ENCODE data around the gene DENND1B.

The DENND1B gene

GRCh38 chr1:197683280-197683679, 92.0 kb downstream of the DENND1B start:
- no peak for DNase-seq

- no peak for DNase-seq
These were observed 95.0 kb downstream of the DENND1B start for GRCh38 chr1:197680311-197680710.

- DNase-seq: no peak
These were observed 97.5 kb downstream of the DENND1B start for GRCh38 chr1:197677752-197678295.

GRCh38 chr1:197677313-197677712, 98.0 kb downstream of the DENND1B start:
- DNase-seq: no peak

- peak; percentile 18 for DNase-seq
These were observed 99.6 kb downstream of the DENND1B start for GRCh38 chr1:197675583-197676208.

DNA sequence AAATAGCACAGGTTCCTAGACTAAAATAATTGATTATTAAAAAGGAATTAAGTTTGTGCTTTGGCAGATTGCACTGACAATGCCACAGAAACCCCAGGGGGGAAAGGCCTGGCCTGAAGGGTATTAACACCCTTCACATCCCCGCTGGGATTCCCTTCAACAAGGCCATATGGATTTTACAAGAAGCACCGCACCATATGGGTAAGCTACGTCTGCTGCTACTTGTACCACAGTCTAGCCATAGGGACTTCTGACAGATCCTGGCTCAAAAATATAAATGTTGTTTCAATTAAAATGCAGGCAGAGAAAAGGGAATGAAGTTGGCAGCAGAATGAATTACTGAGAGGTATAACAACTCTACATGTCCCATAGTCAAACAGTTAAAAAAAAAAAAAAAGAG, 101.0 kb downstream of the DENND1B start:
- no peak for DNase-seq

- DNase-seq: no peak
These were observed 102.0 kb downstream of the DENND1B start for GRCh38 chr1:197673292-197673691.

GRCh38 chr1:197672347-197672746, 102.9 kb downstream of the DENND1B start:
- DNase-seq: no peak

- no peak for DNase-seq
These were observed 103.4 kb downstream of the DENND1B start for GRCh38 chr1:197671920-197672319.

DNA sequence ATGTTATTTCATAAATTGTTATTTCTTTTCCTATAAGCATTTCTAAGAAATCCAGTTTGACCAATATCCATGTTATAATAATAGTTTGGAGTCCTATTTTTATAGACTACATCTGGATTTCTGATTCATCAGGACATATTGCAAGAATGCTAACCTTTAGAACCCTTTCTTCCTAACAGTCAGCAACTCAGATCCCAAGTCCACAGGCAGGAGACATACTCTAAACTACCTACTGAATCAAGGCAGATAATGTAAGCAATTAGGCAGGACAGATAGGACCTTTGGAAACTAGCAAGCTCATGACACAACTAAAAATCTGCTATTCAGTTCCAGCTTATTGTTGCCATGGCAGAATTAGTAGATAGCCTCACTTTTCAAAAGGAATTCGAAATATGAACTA, 104.1 kb downstream of the DENND1B start:
- peak; percentile 15 for DNase-seq

DNA sequence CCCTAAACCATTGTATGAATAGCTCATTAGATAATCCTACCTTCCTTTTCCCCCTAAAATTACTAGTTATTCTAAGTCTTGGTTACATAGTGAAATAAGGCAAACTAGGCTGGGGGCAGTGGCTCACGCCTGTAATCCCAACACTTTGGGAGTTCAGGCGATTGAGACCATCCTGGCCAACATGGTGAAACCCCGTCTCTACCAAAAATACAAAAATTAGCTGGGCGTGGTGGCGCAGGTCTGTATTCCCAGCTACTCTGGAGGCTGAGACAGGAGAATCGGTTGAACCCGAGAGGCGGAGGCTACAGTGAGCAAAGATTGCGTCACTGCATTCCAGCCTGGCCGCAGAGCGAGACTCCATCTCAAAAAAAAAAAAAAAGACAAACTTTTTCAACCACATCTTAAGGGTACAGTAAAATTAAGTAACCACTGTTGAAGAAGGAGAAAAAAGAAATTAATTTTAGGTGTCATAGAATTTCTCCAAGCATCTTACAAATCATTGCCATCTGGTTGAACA, 108.5 kb downstream of the DENND1B start:
- DNase-seq: no peak

- no peak for DNase-seq
These were observed 110.9 kb downstream of the DENND1B start for GRCh38 chr1:197664391-197664790.

GRCh38 chr1:197663162-197663953, 111.9 kb downstream of the DENND1B start:
- no peak for DNase-seq

- DNase-seq: no peak
These were observed 114.9 kb downstream of the DENND1B start for GRCh38 chr1:197660389-197660788.

- no peak for DNase-seq
These were observed 116.1 kb downstream of the DENND1B start for GRCh38 chr1:197659171-197659570.

DNA sequence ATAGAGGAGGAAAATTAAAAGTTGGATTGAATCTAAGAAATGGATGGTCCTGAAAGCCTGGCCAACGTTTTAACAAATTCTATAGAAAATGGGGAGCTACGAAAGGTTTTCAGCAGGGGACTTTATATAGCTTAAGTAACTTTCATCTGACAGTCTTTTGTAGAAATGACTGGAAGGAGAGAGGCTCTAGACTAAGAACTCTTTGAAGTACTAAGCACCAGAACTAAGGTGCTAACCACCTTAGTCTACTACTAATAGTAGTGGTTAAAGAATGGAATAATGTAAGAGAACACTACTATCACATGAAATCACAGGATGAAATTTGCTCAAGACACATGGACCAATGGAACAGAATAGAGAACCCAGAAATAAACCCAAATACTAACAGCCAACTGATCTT, 126.1 kb downstream of the DENND1B start:
- no peak for DNase-seq

DNA sequence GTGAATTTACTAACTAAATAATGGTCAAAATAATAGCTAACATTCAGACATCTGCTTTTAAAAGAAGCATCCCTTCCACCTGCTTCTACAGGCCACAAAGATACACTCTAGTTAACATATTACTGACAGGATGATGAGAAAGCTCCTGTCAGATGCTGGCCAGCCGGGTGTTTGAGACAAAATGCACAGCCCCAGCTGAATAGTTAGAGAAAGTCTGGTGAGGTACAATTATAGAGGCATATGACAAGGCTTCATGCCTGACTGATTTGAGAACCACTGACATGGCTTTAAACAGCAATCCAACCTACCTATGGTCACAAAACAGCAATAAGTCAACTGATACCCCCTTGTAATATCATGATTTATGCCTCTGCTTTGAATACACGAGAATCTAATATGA, 137.0 kb downstream of the DENND1B start:
- DNase-seq: no peak

GRCh38 chr1:197637406-197637805, 137.9 kb downstream of the DENND1B start:
- DNase-seq: no peak

GRCh38 chr1:197633447-197634078, 141.7 kb downstream of the DENND1B start:
- no peak for DNase-seq

DNA sequence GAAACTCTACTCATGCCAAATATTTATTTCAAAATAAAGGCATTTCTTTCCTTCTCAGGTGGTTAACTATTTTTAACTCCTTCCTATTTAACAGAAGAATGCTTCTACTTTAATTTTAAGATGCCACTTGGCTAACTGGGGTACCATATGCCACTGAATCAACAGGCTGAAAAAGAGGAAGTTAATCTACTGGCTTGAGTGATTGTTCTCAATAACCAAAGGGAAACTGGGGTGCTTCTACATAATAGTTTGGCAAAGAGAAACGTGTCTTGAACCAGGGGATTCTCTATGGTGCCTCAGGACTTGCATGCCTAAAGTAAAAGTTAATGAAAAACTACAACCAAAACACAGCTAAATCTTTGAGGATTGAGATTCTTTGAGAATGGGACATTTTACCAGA, 142.6 kb downstream of the DENND1B start:
- DNase-seq: no peak

- DNase-seq: no peak
These were observed 143.3 kb downstream of the DENND1B start for GRCh38 chr1:197632005-197632404.

DNA sequence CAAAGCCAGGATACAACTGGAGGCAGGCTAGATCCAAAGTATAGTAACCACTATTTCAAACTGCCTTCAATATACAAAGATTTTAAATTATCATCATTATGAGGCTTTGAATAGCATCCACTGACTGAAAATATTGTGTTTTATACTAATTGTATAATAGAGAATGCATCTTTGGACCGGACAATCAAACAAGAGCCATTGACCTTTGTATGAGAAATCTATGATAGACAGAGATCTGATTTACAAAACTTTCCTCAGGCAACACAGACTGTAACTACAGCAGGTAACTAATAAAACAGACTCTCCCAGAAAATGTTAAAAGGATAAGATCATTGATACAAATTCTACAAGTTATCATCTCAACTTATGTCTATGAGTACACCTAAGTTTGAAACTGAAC, 152.9 kb downstream of the DENND1B start:
- no peak for DNase-seq

- no peak for DNase-seq
These were observed 153.5 kb downstream of the DENND1B start for GRCh38 chr1:197621761-197622160.

DNA sequence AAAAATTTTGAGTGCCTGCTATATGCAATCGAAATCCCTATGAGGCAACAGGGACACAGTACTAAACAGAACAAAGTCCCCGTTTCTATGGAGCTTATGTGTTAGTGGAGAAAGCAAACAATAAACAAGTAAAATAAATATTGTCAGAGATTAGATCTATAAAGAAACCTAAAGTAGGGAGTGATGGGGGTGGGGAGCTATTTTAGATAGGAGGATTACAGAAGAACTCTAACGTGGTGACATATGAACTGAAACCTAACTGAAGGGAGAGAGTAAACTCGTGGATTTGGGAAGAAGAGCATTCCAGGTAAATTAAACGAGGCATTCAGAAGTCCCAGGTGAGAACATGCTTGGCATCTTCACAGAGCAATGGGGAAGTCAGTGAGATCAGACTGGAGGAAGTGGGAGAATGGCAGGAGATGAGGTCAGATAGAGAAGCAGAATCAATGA, 154.5 kb downstream of the DENND1B start:
- no peak for DNase-seq
